GM08714 (cell line): ENCODE data around the gene APOL2.
"Not testable (repeated sequence)": the region's sequence is repeated elsewhere in the genome, so short reads cannot be mapped to it uniquely, and the experiment has no call there.

Experiments
- H3K4me3 ChIP-seq: fragments of 200-500 bp; sonication (Bioruptor generic); 2 replicates; pipeline ENCODE4 v1.5.1; 2014; ENCODE audit warnings: mild to moderate bottlenecking, low read length, inconsistent platforms
- ZNF274 ChIP-seq: IDR thresholded peaks from 2 replicates; pipeline ENCODE4 v1.6.1; 2012; ENCODE audit warnings: mild to moderate bottlenecking, low read depth, low read length

The APOL2 gene

GRCh38 chr22:36267896-36268485 lies 28.7 kb upstream of the APOL2 start:
- TF ChIP-seq ZNF274, result no peak
- H3K4me3 ChIP-seq, result no peak overlapping the region

GRCh38 chr22:36267058-36267457 lies 27.7 kb upstream of the APOL2 start:
- H3K4me3 ChIP-seq, result no peak overlapping the region
- no peak for TF ChIP-seq ZNF274

- H3K4me3 ChIP-seq, result not testable (repeated sequence)
Measured at GRCh38 chr22:36263886-36264664, 24.7 kb upstream of the APOL2 start.

- not testable (repeated sequence) for H3K4me3 ChIP-seq
Measured at GRCh38 chr22:36263216-36263673, 23.9 kb upstream of the APOL2 start.

GRCh38 chr22:36262307-36262706 lies 23.0 kb upstream of the APOL2 start:
- H3K4me3 ChIP-seq, result not testable (repeated sequence)

GRCh38 chr22:36261675-36262074 lies 22.3 kb upstream of the APOL2 start:
- H3K4me3 ChIP-seq, result not testable (repeated sequence)

- H3K4me3 ChIP-seq, result no peak overlapping the region
- TF ChIP-seq ZNF274, result no peak
Measured at GRCh38 chr22:36259615-36260300, 20.4 kb upstream of the APOL2 start.

GRCh38 chr22:36258701-36259614 lies 19.6 kb upstream of the APOL2 start:
- no peak overlapping the region; the same call in 1 of the 2 replicates for H3K4me3 ChIP-seq

GRCh38 chr22:36257948-36258670 lies 18.8 kb upstream of the APOL2 start:
- no peak overlapping the region for H3K4me3 ChIP-seq
- no peak for TF ChIP-seq ZNF274

More at GRCh38 chr22:36258701-36259614, 19.6 kb upstream of the APOL2 start:
- no peak for TF ChIP-seq ZNF274

GRCh38 chr22:36257308-36257707 lies 18.0 kb upstream of the APOL2 start:
- H3K4me3 ChIP-seq, result no peak overlapping the region
- no peak for TF ChIP-seq ZNF274

GRCh38 chr22:36256478-36256877 lies 17.2 kb upstream of the APOL2 start:
- TF ChIP-seq ZNF274, result no peak
- no peak overlapping the region for H3K4me3 ChIP-seq

GRCh38 chr22:36255572-36255971 lies 16.2 kb upstream of the APOL2 start:
- not testable (repeated sequence) for H3K4me3 ChIP-seq

- TF ChIP-seq ZNF274, result no peak
- H3K4me3 ChIP-seq, result peak overlapping the region; percentile 79; the same call in 1 of the 2 replicates
Measured at GRCh38 chr22:36253523-36254490, 14.5 kb upstream of the APOL2 start.
